ENCODE results near the gene CRLF3.
"Not testable (repeated sequence)": the region's sequence is repeated elsewhere in the genome, so short reads cannot be mapped to it uniquely, and the experiment has no call there.

The CRLF3 gene

GRCh38 chr17:30812218-30813177 lies 12.0 kb downstream of the CRLF3 start:
- DNase-seq: no peak

DNA sequence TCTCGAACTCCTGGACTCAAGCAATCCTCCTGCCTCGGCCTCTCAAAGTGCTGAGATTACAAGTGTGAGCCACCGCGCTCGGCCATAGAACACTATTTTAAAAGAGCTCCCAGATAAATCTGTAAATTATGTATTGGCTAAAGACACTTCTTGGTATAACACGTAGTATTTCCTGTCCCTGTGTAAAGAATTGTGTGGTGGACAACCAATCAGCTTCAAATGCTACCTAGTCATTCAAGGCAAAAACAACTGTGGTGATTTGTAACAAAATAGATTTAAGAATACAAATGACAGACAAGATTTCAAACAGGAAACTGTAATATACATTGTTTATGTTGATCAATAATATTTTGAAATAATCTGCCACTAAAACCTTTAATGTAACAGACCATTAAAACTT lies 14.6 kb downstream of the CRLF3 start:
- no peak for DNase-seq

DNA sequence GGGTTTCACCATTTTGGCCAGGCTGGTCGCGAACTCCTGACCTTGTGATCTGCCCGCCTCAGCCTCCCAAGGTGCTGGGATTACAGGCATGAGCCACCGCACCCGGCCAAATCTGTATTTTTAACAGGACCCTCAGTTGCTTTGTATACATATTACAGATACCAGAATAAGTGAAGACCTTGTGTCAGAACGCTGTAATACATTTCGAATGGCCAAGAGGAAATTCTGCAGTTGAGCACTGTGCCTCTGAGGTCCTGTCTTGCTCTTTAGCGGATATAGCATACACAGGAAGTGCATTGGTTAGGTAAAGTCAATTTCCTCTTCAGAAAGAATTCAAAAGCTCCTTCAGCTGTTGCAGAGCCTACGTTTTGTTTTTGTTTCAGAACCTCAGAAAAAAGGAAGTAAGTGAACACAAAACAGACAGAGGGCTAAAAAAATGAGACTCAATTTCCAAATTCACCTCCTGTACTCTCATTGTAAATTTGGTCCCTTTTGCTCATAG lies 15.7 kb downstream of the CRLF3 start:
- no peak for DNase-seq

- no peak for DNase-seq
Measured at GRCh38 chr17:30807896-30808295, 16.6 kb downstream of the CRLF3 start.

DNA sequence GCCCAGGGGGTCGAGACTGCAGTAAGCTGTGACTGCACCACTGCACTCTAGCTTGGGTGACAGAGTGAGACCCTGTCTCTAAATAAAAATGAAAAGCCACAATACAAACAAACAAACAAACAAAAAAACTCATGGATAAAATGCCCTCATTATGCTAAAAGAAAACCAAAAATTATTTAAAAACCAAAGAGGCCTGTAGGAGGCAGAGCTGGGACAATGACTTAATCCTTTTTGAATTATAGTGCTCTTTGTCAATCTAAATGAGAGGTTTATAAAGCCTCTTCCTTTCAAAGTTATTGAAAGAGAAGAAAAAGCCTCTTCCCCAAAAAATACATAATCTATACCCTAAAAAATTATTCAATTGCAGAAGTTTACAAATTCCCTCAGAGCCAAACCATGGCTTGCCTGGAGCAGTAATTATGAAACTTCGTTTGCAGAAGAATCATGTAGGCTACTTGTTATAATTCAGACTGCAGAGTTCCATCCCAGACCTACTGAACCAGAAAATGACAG lies 18.5 kb downstream of the CRLF3 start:
- no peak for DNase-seq

GRCh38 chr17:30801671-30802070 lies 22.8 kb downstream of the CRLF3 start:
- DNase-seq: no peak

- DNase-seq: no peak
Measured at GRCh38 chr17:30796016-30796415, 28.5 kb downstream of the CRLF3 start.

DNA sequence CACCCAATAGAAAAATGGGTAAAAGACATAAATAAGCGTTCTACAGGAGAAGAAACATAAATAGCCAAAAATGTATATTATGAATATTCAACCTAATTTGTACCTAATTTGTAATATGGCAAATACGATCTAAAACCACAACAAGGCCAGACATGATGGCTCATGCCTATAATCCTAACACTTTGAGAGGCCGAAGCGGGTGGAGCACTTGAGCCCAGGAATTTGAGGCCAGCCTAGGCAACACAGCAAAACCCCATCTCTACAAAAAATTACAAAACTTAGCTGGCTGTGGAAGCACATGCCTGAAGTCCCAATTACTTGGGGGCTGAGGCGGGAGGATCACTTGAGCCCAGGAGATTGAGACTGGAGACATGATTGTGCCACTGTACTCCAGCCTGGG lies 30.1 kb downstream of the CRLF3 start:
- DNase-seq: no peak

GRCh38 chr17:30793282-30793977 lies 31.1 kb downstream of the CRLF3 start:
- no peak for DNase-seq

- no peak for DNase-seq
Measured at GRCh38 chr17:30790279-30790678, 34.2 kb downstream of the CRLF3 start.

GRCh38 chr17:30788918-30789317 lies 35.6 kb downstream of the CRLF3 start:
- DNase-seq: no peak

- no peak for DNase-seq
Measured at GRCh38 chr17:30782206-30782605, 42.3 kb downstream of the CRLF3 start.

- DNase-seq: no peak
Measured at GRCh38 chr17:30780343-30780742, 44.1 kb downstream of the CRLF3 start.

DNA sequence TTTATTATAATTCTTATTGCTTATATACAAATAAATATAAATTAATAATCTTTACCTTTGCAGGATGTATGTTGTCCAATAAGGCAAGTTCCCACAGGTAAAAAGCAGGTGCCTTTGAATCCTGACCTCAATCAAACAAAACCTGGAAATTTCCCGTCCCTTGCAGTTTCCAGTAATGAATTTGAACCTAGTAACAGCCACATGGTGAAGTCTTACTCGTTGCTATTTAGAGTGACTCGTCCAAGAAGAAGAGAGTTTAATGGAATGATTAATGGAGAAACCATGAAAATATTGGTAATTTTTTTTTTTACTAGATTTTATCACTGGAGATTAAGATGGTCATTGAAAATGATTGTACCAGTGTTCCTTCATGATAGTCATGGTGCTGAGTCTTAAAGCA lies 55.7 kb downstream of the CRLF3 start:
- DNase-seq: not testable (repeated sequence)

DNA sequence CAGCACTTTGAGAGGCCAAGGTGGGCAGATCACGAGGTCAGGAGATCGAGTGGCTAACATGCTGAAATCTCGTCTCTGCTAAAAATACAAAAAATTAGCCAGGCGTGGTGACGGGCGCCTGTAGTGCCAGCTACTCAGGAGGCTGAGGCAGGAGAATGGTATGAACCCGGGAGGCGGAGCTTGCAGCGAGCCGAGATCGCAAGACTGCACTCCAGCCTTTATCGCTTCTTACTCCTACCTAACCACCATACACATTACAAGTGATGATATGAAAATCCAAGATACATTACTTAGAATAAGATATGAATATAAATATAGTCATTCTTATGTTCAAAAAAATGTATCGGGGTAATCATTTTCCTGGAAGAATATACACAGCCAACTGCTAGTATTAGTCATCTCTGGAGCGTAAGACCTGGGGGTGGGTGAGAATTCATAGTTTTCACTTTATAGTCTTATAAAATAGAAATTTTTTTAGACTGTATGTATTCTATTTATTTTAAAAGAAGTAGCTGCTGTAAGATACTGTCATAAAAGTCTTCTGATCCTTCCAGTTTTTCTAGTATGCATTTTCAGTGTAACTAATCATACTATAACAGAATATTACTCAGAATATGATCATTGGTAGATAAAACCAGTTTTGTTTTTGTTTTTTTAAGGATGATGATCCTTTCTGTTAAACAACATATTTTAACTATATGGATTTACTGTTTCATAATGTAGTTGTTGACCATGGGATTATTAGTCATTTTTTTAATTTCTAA lies 56.7 kb downstream of the CRLF3 start:
- DNase-seq: not testable (repeated sequence)

DNA sequence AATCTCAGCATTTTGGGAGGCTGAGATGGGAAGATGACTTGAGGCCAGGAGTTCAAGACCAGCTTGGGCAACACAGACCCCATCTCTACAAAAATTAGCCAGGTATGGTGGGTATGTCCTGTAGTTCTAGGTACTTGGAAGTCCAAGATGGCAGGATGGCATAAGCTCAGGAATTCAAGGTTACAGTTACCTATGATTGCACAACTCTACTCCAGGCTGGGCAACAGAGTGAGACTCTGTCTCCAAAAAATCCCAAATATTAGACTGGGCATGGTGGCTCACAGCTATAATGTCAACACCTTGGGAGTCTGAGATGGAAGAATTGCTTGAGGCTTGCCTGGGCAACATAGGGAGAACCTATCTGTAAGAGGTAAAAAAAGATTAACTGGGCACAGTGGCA lies 63.4 kb downstream of the CRLF3 start:
- no peak for DNase-seq

- not testable (repeated sequence) for DNase-seq
Measured at GRCh38 chr17:30753291-30753690, 71.2 kb downstream of the CRLF3 start.

GRCh38 chr17:30750982-30751381 lies 73.5 kb downstream of the CRLF3 start:
- not testable (repeated sequence) for DNase-seq

GRCh38 chr17:30747621-30748020 lies 76.9 kb downstream of the CRLF3 start:
- not testable (repeated sequence) for DNase-seq

GRCh38 chr17:30742669-30743068 lies 81.8 kb downstream of the CRLF3 start:
- not testable (repeated sequence) for DNase-seq

GRCh38 chr17:30736371-30736770 lies 88.1 kb downstream of the CRLF3 start:
- not testable (repeated sequence) for DNase-seq

DNA sequence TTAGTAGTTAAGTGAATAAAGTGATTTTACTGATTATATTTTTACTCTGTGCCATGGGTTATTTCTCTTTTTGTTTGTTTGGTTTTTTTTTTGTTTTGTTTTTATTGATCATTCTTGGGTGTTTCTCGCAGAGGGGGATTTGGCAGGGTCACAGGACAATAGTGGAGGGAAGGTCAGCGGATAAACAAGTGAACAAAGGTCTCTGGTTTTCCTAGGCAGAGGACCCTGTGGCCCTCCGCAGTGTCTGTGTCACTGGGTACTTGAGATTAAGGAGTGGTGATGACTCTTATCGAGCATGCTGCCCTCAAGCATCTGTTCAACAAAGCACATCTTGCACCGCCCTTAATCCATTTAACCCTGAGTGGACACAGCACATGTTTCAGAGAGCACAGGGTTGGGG lies 88.8 kb downstream of the CRLF3 start:
- DNase-seq: not testable (repeated sequence)

GRCh38 chr17:30735206-30735605 lies 89.3 kb downstream of the CRLF3 start:
- DNase-seq: not testable (repeated sequence)
